Heart right ventricle (tissue), 16 donors: ENCODE results near the gene CACNG4. TPM values are rescaled to one million over a fixed set of nuclear protein-coding genes. Genes with fewer than 3 reads are reported as not detected.

Source experiments
- ATAC-seq, 8 donors: fragments of 200-7000 bp; cut with Tn5 transposase; one replicate each; pipeline ENCODE4 v1.9.1; 2020; ENCODE audit warnings: mild to moderate bottlenecking in 8 of 8, moderate library complexity in 8 of 8, moderate number of reproducible peaks in 1 of 8
- DNase-seq, 2 donors: peaks; one replicate each; pipeline ENCODE4 v3.0.0-alpha.2; 2020
- H3K27ac ChIP-seq, 10 donors: fragments of 200-600 bp; sonication (generic) in 2 of 10; one replicate each; pipeline versions ENCODE4 v1.5.0 to v1.8.0; 2020 to 2022; ENCODE audit warnings: mild to moderate bottlenecking in 3 of 10
- H3K27me3 ChIP-seq, 7 donors: fragments of 200-600 bp; one replicate each; pipeline ENCODE4 v1.8.0; 2021 to 2022; ENCODE audit warnings: mild to moderate bottlenecking in 2 of 7
- H3K36me3 ChIP-seq, 9 donors: fragments of 200-600 bp; sonication (generic) in 1 of 9; one replicate each; pipeline versions ENCODE4 v1.5.0 to v1.8.0; 2020 to 2022; ENCODE audit warnings: mild to moderate bottlenecking in 2 of 9
- H3K4me1 ChIP-seq, 9 donors: fragments of 200-600 bp; sonication (generic) in 1 of 9; one replicate each; pipeline versions ENCODE4 v1.5.0 to v1.8.0; 2020 to 2022; ENCODE audit warnings: mild to moderate bottlenecking in 4 of 9
- H3K4me3 ChIP-seq, 10 donors: fragments of 200-600 bp; sonication (generic) in 2 of 10; one replicate each; pipeline versions ENCODE4 v1.5.0 to v1.8.0; 2020 to 2022; ENCODE audit warnings: mild to moderate bottlenecking in 7 of 10, moderate library complexity in 2 of 10
- H3K9me3 ChIP-seq, 11 donors: fragments of 200-600 bp in 10 of 11; sonication (generic) in 2 of 11; one replicate each; pipeline versions ENCODE4 v1.5.0 to v1.8.0; 2013 to 2022; ENCODE audit warnings: mild to moderate bottlenecking in 2 of 11, control low read depth in 1 of 11, moderate library complexity in 1 of 11
- WGBS, 2 donors: extraction: QIAGEN DNeasy Blood & Tissue Kit; methylation state at CpG; one replicate each; pipeline ENCODE4 v1.1.7; 2013; ENCODE audit warnings: inconsistent platforms in 1 of 2; 5-methylcytosine and 5-hydroxymethylcytosine counted together
- intact Hi-C, 10 donors: fragments of 100-400 bp; cut with DNase I; formaldehyde crosslinking; loops; one replicate each; pipeline versions ENCODE4 v1.11.1 to v1.14.2; 2022
- polyA plus RNA-seq, 2 donors: library from polyadenylated mRNA; stranded (reverse); fragments of 200-250 nt; gene quantifications; one replicate each; pipeline ENCODE4 v1.2.3, GENCODE V29; 2013
- total RNA-seq, 10 donors: library from RNA; stranded (reverse); fragmentation: NEBNext Ultra II Directional in 3 of 10; extraction: Animal tissue kit (Norgen Biotek cat#: 25700) in 3 of 10; gene quantifications; one replicate each; pipeline versions ENCODE4 v1.2.1 to v1.2.4, GENCODE V29; 2021 to 2023
- TF ChIP-seq, protein P1 (sequence below), 9 donors: fragments of 200-600 bp; sonication (generic) in 2 of 9; IDR thresholded peaks; one replicate each; pipeline versions ENCODE4 v1.5.0 to v1.8.0; 2021 to 2022; ENCODE audit warnings: antibody characterized with exemption in 9 of 9, mild to moderate bottlenecking in 5 of 9, moderate library complexity in 1 of 9
- donor health status: Arrhythmogenic right ventricular cardiomyopathy.
- donor health status: ischemic (EF 13 %, LVEDD 7.1; RV severe dilation, severe dysfunction).
- donor health status: healthy with polysubstance abuse.
- donor health status: DM: no; HTN: yes; CAD: no.
- donor health status: DM: no; HTN: no; CAD: no.
- donor health status: ischemic (EF 25% LVEDD 6.9; RV normal size, moderate dysfunction).
- donor health status: ischemic (EF 25% LVEDD 5.7; RV mildly dilated, moderate dysfunction).
- donor health status: healthy.
- donor health status: DM: yes; HTN: yes; CAD: no.
- donor health status: Ischemic cardiomyopathy.
- donor health status: ischemic (EF 35%, LVEDD 5.7; RV mildly dilated, moderate dysfunction).
- donor health status: nonischemic (EF 11% LVEDD 7.7; RV severe dilation, severe dysfunction).
- donor health status: DM: yes; HTN: yes; CAD: no.
- donor health status: PGD.
- donor health status: ischemic (EF 29% LVEDD 5.4; RV normal size, mild dysfunction).
- donor health status: nonischemic (EF 23%, LVEDD 6.1; RV moderate dilation, normal function).

The CACNG4 gene
- total and polyA plus RNA-seq, 12 donors: 0.06 to 0.11 (median 0.07) TPM; not detected in 7

DNA sequence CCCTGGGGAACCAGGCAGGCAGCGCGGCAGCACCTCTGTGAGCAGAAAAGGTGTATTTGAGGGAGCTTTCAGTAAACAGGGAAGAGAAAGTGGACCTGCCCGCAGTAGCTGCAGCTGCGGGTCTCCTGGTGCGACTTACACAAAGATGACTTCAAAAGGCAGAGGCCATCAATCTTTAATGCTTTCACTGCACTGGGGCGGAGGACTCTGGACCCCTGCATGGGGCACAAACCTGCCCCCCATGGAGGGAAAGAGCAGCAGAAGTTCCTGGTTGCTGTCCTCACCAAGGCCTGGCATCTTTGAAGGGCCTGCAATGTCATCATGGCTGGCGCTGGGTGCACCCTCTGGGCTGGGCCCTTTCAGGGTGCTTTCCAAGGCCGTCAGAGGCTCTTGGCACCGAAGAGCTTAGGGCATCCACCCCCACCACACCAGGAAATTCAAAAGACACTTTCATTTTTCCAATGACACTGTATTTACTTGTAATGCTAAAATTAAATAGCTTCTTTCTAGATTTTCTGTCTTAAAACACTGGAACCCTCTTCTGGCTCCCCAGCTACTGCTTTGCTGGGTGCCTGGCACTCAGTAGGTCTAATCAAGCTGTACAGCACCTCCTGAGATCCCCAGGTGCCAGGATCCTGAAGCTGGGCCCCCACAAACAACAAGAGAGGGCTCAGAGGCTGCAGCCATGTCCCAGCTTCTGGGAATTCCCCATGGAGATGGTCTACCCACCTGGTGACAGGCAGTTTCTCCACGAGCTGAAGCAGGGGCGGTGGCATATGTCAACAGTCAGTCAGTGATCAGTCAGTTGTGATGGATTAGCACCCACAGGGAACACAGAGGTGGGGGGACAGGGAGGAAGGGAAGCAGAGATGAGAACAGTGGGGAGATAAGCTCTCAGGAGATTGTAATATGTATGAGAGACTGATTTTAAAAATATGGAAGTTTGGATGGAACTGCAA lies 77.7 kb downstream of the CACNG4 start:
- Histone ChIP-seq H3K36me3 (no peaks in the 10 kb centered on the region), H3K9me3 (peaks cover 0 to under 1% (median 0%) of the 10 kb centered on the region in 11 donors), H3K4me1 (peaks cover 0 to 11% (median 0%) of the 10 kb centered on the region in 9 donors), H3K27ac (no peak overlapping the region), H3K27me3 (no peaks in the 10 kb centered on the region), H3K4me3 (no peak overlapping the region)
- intact Hi-C loops: no loop called here
- DNase-seq (no peak), ATAC-seq (no peak)
- WGBS, 2 donors: 63 to 68% methylated on average over 11 of the region's 11 CpGs
- TF ChIP-seq, protein P1, sequence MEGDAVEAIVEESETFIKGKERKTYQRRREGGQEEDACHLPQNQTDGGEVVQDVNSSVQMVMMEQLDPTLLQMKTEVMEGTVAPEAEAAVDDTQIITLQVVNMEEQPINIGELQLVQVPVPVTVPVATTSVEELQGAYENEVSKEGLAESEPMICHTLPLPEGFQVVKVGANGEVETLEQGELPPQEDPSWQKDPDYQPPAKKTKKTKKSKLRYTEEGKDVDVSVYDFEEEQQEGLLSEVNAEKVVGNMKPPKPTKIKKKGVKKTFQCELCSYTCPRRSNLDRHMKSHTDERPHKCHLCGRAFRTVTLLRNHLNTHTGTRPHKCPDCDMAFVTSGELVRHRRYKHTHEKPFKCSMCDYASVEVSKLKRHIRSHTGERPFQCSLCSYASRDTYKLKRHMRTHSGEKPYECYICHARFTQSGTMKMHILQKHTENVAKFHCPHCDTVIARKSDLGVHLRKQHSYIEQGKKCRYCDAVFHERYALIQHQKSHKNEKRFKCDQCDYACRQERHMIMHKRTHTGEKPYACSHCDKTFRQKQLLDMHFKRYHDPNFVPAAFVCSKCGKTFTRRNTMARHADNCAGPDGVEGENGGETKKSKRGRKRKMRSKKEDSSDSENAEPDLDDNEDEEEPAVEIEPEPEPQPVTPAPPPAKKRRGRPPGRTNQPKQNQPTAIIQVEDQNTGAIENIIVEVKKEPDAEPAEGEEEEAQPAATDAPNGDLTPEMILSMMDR (IDR thresholded peaks at IDR 0.05): no peak

DNA sequence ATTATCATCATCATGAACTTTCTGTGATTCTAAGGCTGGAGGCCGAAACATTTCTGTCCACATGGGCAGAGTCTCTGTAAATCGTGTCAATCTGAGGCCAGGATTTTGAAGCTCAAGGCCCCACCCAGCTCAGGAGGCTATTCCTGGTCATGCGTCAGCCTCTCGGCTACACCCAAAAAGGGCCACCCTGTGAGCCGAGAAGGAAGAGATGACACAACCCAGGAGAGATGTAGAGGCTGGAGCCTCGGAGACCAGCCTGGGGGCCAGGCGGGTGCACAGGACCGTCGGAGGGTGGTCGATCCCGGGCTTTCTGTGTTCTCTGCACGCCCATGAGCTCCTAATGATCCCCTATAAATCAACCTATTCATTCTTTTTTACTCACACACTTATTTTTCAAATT lies 78.8 kb downstream of the CACNG4 start:
- Histone ChIP-seq H3K27me3 (no peaks in the 10 kb centered on the region), H3K27ac (no peak overlapping the region), H3K4me1 (peaks cover 0 to 11% (median 0%) of the 10 kb centered on the region in 9 donors), H3K4me3 (no peak overlapping the region), H3K9me3 (peaks cover 0 to 11% (median 8%) of the 10 kb centered on the region in 11 donors), H3K36me3 (no peaks in the 10 kb centered on the region)
- no peak for DNase-seq
- 86 to 89% methylated on average over 12 of the region's 12 CpGs for WGBS, 2 donors
- TF ChIP-seq, protein P1 (IDR thresholded peaks at IDR 0.05): no peak
- intact Hi-C loops: no loop called here
- no peak for ATAC-seq

DNA sequence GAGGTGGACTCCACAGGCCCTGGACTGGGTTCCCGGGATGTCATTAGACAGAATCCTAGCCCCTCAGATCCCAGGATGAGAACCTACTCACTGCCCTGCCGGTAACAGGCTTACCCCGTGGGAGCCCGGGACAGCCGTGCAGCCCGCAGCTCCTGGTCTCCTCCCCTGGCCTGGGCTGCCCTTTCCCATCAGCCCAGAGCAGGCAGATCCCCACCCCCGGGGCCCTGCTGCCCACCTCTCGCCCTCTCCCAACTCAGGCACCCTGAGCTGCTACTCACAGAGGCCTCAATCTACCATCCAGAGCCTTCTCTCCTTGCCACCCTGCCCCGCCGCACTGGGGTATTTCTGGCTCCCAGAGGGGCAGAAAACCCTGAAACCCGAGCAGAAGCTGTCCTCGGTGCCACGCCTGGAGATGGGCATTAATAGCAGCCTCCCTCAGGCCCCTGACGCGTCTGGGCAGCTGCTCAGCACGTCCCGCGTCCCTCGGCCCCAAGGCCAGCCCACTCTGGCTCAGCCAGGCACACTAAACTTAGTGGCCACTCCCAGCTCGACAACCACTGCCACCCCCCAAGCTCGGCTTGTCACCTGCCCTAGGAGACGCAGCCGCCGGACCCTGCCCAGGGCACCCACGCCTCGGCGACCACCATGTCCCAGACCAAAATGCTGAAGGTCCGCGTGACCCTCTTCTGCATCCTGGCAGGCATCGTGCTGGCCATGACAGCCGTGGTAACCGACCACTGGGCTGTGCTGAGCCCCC lies 79.7 kb downstream of the CACNG4 start, which contains the start of gene CACNG1:
CACNG1 (plus strand) TSS at position 539 of the 757 bp plus-strand sequence; CDS start at position 646, 107 bp downstream.
- intact Hi-C loops: no loop called here
- Histone ChIP-seq H3K4me1 (peaks cover 0 to 11% (median 0%) of the 10 kb centered on the region in 9 donors), H3K36me3 (no peaks in the 10 kb centered on the region), H3K27me3 (no peaks in the 10 kb centered on the region), H3K9me3 (peaks cover 0 to 20% (median 16%) of the 10 kb centered on the region in 11 donors), H3K4me3 (no peak within 1 kb of the TSS), H3K27ac (peak within 1 kb of the TSS in 1 of 10 donors; percentile 44)
- no peak for DNase-seq
- WGBS, 2 donors: 85 to 87% methylated on average over 32 of the region's 32 CpGs
- peak in 4 of 8 donors; percentile 9 to 52 (median 38) for ATAC-seq
- TF ChIP-seq, protein P1 (IDR thresholded peaks at IDR 0.05): no peak

DNA sequence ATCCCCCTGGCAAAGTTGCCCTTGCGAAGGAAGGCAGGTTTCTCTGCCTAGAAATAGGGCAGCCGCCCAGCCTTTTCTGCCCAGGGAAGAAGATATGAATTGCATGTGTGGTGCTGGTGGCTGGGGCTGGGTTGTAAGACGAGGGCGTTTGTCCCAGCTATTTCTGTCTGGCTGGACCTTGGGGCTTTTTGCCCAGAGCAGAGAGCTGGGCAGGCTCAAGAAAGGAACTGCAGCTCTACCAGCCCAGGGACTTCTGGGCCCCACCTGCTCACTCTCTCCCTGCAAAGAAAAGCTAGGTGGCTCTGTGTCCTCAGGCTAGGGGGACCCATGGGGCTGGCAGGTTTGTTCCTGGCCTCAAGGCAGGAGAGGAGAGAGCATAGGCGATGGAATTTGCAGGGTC lies 80.4 kb downstream of the CACNG4 start:
- peaks cover 0 to 28% (median 16%) of the 10 kb centered on the region in 11 donors for H3K9me3 ChIP-seq
- H3K4me3 ChIP-seq: no peak overlapping the region
- H3K27ac ChIP-seq: peak overlapping the region in 1 of 10 donors; percentile 44
- no peaks in the 10 kb centered on the region for H3K27me3 ChIP-seq
- no peaks in the 10 kb centered on the region for H3K36me3 ChIP-seq
- TF ChIP-seq, protein P1 (IDR thresholded peaks at IDR 0.05): no peak
- ATAC-seq: peak in 7 of 8 donors; percentile 49 to 89 (median 74)
- peak in 1 of 2 donors; percentile 19 for DNase-seq
- intact Hi-C loops: no loop called here
- H3K4me1 ChIP-seq: peaks cover 0 to 11% (median 0%) of the 10 kb centered on the region in 9 donors
- 62 to 64% methylated on average over 5 of the region's 5 CpGs for WGBS, 2 donors
